ENCODE results near the gene CPZ. TPM values are rescaled to one million over a fixed set of nuclear protein-coding genes. Genes with fewer than 3 reads are reported as not detected.

CPZ gene
- polyA plus RNA-seq, 3 donors: not detected

DNA sequence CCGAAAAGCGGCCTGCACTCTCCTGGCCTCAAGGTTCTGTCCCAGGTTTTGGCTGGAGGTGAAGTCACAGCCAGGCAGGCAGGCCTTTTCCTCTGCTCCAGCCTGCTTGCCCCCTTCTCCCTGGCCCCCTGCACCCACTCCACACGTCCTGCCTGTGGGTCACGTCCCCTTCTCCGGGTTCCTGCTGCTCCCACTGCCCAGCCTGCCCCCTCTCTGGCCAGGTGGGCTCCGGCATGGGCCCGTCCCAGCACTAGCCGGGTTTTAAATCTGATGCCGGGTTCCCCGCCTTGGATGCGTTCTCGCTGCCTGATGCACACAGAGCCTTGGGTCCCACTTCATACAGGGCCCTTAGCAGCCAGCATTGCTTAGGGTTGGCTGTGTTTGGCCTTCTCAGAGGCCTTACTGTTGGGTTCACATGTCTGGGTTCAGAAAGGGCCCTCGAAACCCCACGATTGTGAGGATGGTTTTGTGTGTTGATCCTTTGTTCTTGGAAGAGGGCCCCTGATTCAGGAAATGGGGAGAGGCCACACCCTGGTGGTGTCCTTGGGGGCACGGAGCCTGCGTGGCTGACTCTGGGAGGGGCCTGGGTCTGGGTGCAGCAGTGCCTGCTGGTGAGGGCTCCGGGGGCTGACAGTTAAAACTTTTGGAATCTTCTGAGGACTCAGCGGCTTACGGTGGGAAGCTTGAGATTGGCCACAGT lies 6.0 kb downstream of the CPZ start:
- Histone ChIP-seq H3K4me3 (replicated peaks in 1 of 3; ENCODE audit: low read depth in 2 of 3, low read length in 3 of 3) (no peak overlapping the region), H3K9ac (ENCODE audit: insufficient read depth, low read length, poor library complexity, severe bottlenecking) (no peak overlapping the region), H2AFZ (ENCODE audit: insufficient read depth, low read depth, low read length, poor library complexity, severe bottlenecking) (no peak overlapping the region), H3K27me3 (ENCODE audit: control insufficient read depth in 2 of 2, insufficient read depth in 2 of 2, low read length in 2 of 2) (peaks cover 0 to 7% of the 10 kb centered on the region in 2 donors), H3K4me1 (ENCODE audit: control insufficient read depth in 1 of 2, insufficient read depth in 2 of 2, low read length in 2 of 2) (no peaks in the 10 kb centered on the region), H3K27ac (ENCODE audit: low read depth in 1 of 2, low read length in 2 of 2) (no peak overlapping the region), H3K79me2 (ENCODE audit: insufficient read depth, low read length) (no peaks in the 10 kb centered on the region), H4K20me1 (ENCODE audit: insufficient read depth, low read length) (no peaks in the 10 kb centered on the region), H3K36me3 (replicated peaks in 1 of 2; ENCODE audit: control insufficient read depth in 1 of 2, insufficient read depth in 2 of 2, low read length in 2 of 2) (no peaks in the 10 kb centered on the region), H3K4me2 (replicated peaks; ENCODE audit: extremely low read depth, low read length, poor library complexity, severe bottlenecking) (no peak overlapping the region), H3K9me3 (replicated peaks in 1 of 2; ENCODE audit: control insufficient read depth in 1 of 2, insufficient read depth in 1 of 2, low read length in 2 of 2) (no peaks in the 10 kb centered on the region)
- Mint-ChIP-seq H3K4me1 (no peaks in the 10 kb centered on the region), H3K9me3 (peaks cover 0 to 4% (median 0%) of the 10 kb centered on the region in 7 donors), H3K27ac (no peak overlapping the region), H3K27me3 (ENCODE audit: low read depth in 3 of 3) (peaks cover 4 to 14% (median 10%) of the 10 kb centered on the region in 3 donors), H3K36me3 (no peaks in the 10 kb centered on the region), H3K4me3 (no peak overlapping the region)
- WGBS (ENCODE audit: insufficient coverage): 84% methylated on average over 19 of the region's 19 CpGs
- TF ChIP-seq, protein P1, sequence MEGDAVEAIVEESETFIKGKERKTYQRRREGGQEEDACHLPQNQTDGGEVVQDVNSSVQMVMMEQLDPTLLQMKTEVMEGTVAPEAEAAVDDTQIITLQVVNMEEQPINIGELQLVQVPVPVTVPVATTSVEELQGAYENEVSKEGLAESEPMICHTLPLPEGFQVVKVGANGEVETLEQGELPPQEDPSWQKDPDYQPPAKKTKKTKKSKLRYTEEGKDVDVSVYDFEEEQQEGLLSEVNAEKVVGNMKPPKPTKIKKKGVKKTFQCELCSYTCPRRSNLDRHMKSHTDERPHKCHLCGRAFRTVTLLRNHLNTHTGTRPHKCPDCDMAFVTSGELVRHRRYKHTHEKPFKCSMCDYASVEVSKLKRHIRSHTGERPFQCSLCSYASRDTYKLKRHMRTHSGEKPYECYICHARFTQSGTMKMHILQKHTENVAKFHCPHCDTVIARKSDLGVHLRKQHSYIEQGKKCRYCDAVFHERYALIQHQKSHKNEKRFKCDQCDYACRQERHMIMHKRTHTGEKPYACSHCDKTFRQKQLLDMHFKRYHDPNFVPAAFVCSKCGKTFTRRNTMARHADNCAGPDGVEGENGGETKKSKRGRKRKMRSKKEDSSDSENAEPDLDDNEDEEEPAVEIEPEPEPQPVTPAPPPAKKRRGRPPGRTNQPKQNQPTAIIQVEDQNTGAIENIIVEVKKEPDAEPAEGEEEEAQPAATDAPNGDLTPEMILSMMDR (IDR thresholded peaks at IDR 0.05): no peak
- DNase-seq: no peak
- intact Hi-C loops (cut with micrococcal nuclease): no loop called here

DNA sequence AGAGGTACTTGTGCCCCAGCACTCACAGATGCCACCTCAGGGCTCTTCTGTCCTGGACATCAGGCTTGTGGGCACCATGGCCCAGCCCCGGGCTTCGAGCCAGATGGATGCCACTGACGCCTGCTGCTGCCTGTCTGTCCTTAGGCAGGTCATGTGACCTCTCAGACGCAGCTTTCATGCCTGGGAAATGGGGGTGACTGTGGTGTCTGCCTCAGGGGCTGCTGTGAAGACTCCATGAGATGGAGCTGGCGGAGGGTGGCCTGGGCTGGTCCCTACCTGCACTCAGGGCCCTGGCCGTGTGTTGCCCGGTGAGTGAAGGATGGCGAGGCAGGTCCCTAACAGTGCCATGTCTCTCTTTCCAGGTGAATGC lies 6.5 kb downstream of the CPZ start:
- no peak overlapping the region for H2AFZ ChIP-seq (ENCODE audit: insufficient read depth, low read depth, low read length, poor library complexity, severe bottlenecking)
- no peak overlapping the region for H3K4me3 Mint-ChIP-seq
- H3K36me3 Mint-ChIP-seq: no peaks in the 10 kb centered on the region
- H3K4me1 ChIP-seq (ENCODE audit: control insufficient read depth in 1 of 2, insufficient read depth in 2 of 2, low read length in 2 of 2): no peaks in the 10 kb centered on the region
- no peak overlapping the region for H3K4me2 ChIP-seq (replicated peaks; ENCODE audit: extremely low read depth, low read length, poor library complexity, severe bottlenecking)
- H3K27me3 ChIP-seq (ENCODE audit: control insufficient read depth in 2 of 2, insufficient read depth in 2 of 2, low read length in 2 of 2): peaks cover 0 to 2% of the 10 kb centered on the region in 2 donors
- peaks cover 1 to 9% (median 5%) of the 10 kb centered on the region in 3 donors for H3K27me3 Mint-ChIP-seq (ENCODE audit: low read depth in 3 of 3)
- H3K27ac ChIP-seq (ENCODE audit: low read depth in 1 of 2, low read length in 2 of 2): no peak overlapping the region
- H3K4me1 Mint-ChIP-seq: no peaks in the 10 kb centered on the region
- H3K79me2 ChIP-seq (ENCODE audit: insufficient read depth, low read length): no peaks in the 10 kb centered on the region
- H3K9me3 Mint-ChIP-seq: peaks cover 0 to 2% (median 0%) of the 10 kb centered on the region in 7 donors
- TF ChIP-seq, protein P1 (IDR thresholded peaks at IDR 0.05): no peak
- H4K20me1 ChIP-seq (ENCODE audit: insufficient read depth, low read length): no peaks in the 10 kb centered on the region
- no peak overlapping the region for H3K9ac ChIP-seq (ENCODE audit: insufficient read depth, low read length, poor library complexity, severe bottlenecking)
- intact Hi-C loops (cut with micrococcal nuclease): no loop called here
- H3K36me3 ChIP-seq (replicated peaks in 1 of 2; ENCODE audit: control insufficient read depth in 1 of 2, insufficient read depth in 2 of 2, low read length in 2 of 2): no peaks in the 10 kb centered on the region
- H3K27ac Mint-ChIP-seq: no peak overlapping the region
- H3K9me3 ChIP-seq (replicated peaks in 1 of 2; ENCODE audit: control insufficient read depth in 1 of 2, insufficient read depth in 1 of 2, low read length in 2 of 2): no peaks in the 10 kb centered on the region
- no peak overlapping the region for H3K4me3 ChIP-seq (replicated peaks in 1 of 3; ENCODE audit: low read depth in 2 of 3, low read length in 3 of 3)
- WGBS (ENCODE audit: insufficient coverage): 88% methylated on average over 8 of the region's 8 CpGs
- DNase-seq: no peak
